Subcutaneous abdominal adipose tissue (tissue), 5 donors: ENCODE results near the gene IDH2.

ENCODE experiments used
- H3K27ac ChIP-seq: one replicate; pipeline ENCODE4 v1.7.0; 2013; ENCODE audit warnings: low read depth, mild to moderate bottlenecking, inconsistent platforms, low read length, moderate library complexity
- H3K27me3 ChIP-seq, 5 donors: one replicate each; pipeline ENCODE4 v1.7.0; 2013; ENCODE audit warnings: low read length in 5 of 5, inconsistent platforms in 1 of 5; ENCODE audit not compliant: control insufficient read depth in 5 of 5, insufficient read depth in 4 of 5
- H3K36me3 ChIP-seq, 5 donors: one replicate each; pipeline ENCODE4 v1.7.0; 2013; ENCODE audit warnings: low read length in 5 of 5; ENCODE audit not compliant: control insufficient read depth in 5 of 5, insufficient read depth in 5 of 5
- H3K4me1 ChIP-seq, 5 donors: one replicate each; pipeline ENCODE4 v1.7.0; 2013; ENCODE audit warnings: low read length in 5 of 5, mild to moderate bottlenecking in 3 of 5, moderate library complexity in 1 of 5; ENCODE audit not compliant: control insufficient read depth in 5 of 5, insufficient read depth in 5 of 5
- H3K4me3 ChIP-seq, 5 donors: one replicate each; pipeline ENCODE4 v1.7.0; 2013; ENCODE audit warnings: low read length in 5 of 5, low read depth in 1 of 5
- H3K9ac ChIP-seq, 5 donors: one replicate each; pipeline ENCODE4 v1.7.0; 2013; ENCODE audit warnings: low read length in 5 of 5, mild to moderate bottlenecking in 4 of 5, moderate library complexity in 3 of 5
- H3K9me3 ChIP-seq, 5 donors: one replicate each; pipeline ENCODE4 v1.7.0; 2013; ENCODE audit warnings: low read length in 5 of 5; ENCODE audit not compliant: control insufficient read depth in 5 of 5
- donor health status: healthy.
- donor health status: healthy.
- donor health status: healthy.
- donor health status: healthy.
- donor health status: healthy.

Gene IDH2

DNA sequence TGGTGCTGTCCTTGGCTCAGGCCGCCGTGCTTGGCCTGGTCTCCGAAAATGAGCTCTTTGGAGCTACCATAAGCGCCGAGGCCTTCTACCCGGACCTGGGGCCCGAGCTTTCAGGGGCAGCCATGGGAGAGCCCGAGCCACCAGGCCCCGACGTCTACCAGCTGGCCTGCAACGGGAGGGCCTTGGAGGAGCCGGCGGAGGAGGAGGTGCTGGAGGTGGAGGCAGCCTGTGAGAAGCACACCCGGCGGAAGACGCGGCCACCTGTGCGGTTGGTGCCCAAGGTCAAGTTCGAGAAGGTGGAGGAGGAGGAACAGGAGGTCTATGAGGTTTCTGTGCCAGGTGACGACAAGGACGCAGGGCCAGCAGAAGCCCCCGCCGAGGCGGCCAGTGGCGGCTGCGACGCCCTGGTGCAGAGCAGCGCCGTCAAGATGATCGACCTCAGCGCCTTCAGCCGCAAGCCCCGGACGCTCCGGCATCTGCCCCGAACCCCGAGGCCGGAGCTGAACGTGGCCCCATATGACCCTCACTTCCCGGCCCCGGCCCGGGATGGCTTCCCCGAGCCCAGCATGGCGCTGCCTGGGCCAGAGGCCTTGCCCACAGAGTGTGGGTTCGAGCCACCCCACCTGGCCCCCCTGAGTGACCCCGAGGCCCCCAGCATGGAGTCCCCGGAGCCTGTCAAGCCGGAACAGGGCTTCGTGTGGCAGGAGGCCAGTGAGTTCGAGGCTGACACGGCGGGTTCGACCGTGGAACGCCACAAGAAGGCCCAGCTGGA lies 34.9 kb downstream of the IDH2 start:
- H3K9ac ChIP-seq, result no peak overlapping the region
- H3K36me3 ChIP-seq, result peaks cover 0 to 20% (median 11%) of the 10 kb centered on the region in 5 donors
- no peak overlapping the region for H3K27ac ChIP-seq
- H3K9me3 ChIP-seq, result no peaks in the 10 kb centered on the region
- H3K4me3 ChIP-seq, result no peak overlapping the region
- no peaks in the 10 kb centered on the region for H3K27me3 ChIP-seq
- peaks cover 7 to 45% (median 34%) of the 10 kb centered on the region in 5 donors for H3K4me1 ChIP-seq

DNA sequence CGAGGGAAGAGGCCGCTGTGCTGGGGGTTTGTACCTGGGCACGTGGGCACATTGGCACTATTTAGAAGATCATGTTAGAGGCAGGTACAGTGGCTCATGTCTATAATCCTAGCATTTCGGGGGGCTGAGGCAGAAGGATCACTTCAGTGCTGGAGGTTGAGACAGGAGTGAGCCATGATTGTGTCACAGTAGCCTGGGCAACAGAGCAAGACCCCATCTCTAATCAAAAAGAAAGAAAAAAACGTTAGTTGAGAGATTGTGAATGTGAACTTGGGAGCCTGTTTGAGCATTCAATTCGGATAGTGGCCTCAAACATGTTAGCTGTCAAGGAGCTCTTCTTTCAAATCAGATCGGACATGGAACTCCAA lies 36.6 kb downstream of the IDH2 start:
- Histone ChIP-seq H3K27me3 (no peaks in the 10 kb centered on the region), H3K9ac (peak overlapping the region in 3 of 5 donors; percentile 11 to 55 (median 50)), H3K27ac (peak overlapping the region; percentile 57), H3K36me3 (peaks cover 0 to 20% (median 11%) of the 10 kb centered on the region in 5 donors), H3K9me3 (no peaks in the 10 kb centered on the region), H3K4me1 (peaks cover 8 to 60% (median 48%) of the 10 kb centered on the region in 5 donors), H3K4me3 (peak overlapping the region in 1 of 5 donors; percentile 37)

DNA sequence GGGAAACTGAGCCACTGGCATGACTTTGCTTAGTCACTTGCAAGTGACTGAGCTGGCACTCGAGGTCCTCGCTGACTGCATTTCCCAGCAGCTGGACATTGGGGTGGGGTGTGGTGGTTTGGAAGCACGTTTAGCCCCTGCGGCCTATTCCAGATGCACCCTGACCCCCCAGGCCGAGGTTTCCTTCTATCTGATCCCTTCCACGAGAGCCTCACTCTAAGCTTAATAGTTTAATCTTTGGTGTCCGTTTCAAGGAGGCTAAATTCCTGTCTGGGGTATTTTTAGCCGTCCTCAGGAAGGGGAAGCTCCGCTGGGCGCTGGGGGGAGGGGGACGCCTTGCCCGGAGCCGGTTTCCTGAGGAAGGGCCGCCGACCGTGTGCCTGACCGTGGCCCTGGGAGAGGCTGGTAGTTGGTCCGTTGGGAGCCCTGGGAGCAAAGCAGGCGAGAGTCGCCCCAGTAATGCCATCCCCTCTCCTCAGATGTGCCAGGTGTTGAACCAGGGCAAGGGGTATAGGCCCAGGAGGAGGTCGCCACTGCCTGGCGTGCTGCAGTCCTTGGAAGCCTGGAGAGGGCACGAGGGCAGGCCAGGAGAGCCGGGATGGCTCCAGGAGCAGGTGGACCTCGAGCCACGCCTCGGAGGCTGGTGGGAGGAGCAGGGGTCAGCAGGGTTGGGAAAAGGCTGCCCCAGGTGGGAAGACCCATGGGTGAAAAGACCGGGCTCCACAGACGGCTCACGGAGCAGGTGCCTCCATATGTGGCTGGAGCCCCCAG lies 37.2 kb downstream of the IDH2 start:
- Histone ChIP-seq H3K36me3 (peaks cover 0 to 20% (median 11%) of the 10 kb centered on the region in 5 donors), H3K4me3 (peak overlapping the region in 2 of 5 donors; percentile 26 to 37)

DNA sequence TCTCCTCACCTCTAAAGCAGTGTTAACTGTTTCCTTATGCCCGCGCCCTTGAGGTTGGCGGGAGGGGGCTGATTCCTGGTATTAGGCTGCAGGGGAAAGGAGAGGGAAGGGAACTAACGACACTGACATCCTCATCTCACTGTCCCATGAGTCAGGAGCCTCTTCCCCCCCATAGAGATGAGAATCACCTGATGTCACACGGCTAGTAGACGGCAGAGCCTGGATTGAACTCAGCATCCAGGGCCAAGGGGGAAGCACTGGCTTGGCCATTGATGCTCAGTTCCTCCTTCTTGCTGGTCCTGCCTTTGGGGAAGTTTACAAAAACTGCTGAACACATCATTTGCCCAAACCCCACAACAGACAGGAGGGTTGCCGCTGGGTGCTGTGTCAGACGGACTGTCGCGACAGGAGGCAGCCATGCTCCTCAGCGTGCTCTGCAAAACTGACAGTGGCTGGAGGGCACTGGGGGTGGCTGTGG lies 38.5 kb downstream of the IDH2 start:
- H3K27ac ChIP-seq, result peak overlapping the region; percentile 57
- no peaks in the 10 kb centered on the region for H3K27me3 ChIP-seq
- no peaks in the 10 kb centered on the region for H3K9me3 ChIP-seq
- H3K36me3 ChIP-seq, result peaks cover 0 to 20% (median 11%) of the 10 kb centered on the region in 5 donors
- H3K4me1 ChIP-seq, result peaks cover 10 to 69% (median 61%) of the 10 kb centered on the region in 5 donors
- peak overlapping the region in 1 of 5 donors; percentile 30 for H3K9ac ChIP-seq
- H3K4me3 ChIP-seq, result no peak overlapping the region

More for the DNA sequence above, 37.2 kb downstream of the IDH2 start:
- Histone ChIP-seq H3K4me1 (peaks cover 8 to 62% (median 51%) of the 10 kb centered on the region in 5 donors), H3K9ac (peak overlapping the region in 3 of 5 donors; percentile 11 to 55 (median 50)), H3K27ac (peak overlapping the region; percentile 57), H3K27me3 (no peaks in the 10 kb centered on the region), H3K9me3 (no peaks in the 10 kb centered on the region)

DNA sequence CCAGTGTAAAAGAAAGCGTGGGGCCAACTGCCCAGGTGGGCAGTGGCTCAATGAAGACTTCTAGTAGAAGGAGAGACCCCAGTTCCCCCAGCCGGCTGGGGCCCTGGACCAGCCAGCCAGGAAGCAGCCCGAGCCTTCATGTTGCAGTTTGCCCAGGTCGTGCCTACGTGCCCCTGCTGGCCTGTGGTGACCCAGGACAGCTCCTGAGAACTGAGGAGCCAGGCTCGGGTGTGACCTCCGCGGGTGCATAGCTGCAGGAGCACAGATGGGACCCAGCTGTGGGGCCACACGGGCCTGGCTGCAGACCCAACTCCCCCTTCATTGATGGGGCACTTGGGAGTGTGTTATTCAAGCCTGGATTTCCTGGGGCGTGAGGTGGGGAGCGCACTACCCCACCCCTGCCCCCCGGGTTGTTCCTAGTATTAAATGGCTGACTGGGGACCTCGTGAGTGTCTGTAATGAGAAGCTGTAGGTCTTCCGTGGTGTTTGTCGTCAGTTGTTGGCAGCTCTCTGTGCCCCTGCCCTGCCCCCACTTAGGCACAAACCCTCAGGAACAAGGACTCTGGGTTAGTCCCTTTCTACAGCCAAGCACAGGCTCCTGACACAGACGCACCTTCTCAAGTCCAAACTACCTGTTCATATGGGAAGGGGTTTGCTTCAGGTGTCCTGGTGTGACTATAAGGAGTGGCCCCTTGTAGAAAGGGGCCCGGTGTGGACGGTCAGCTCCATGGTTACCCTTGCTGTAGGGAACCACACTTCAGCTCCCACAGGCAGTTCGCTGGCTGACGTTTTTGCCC lies 39.1 kb downstream of the IDH2 start:
- peaks cover 10 to 72% (median 62%) of the 10 kb centered on the region in 5 donors for H3K4me1 ChIP-seq
- H3K9me3 ChIP-seq, result no peaks in the 10 kb centered on the region
- H3K27ac ChIP-seq, result peak overlapping the region; percentile 57
- no peaks in the 10 kb centered on the region for H3K27me3 ChIP-seq
- H3K4me3 ChIP-seq, result no peak overlapping the region
- H3K9ac ChIP-seq, result peak overlapping the region in 1 of 5 donors; percentile 30
- peaks cover 0 to 15% (median 8%) of the 10 kb centered on the region in 5 donors for H3K36me3 ChIP-seq

DNA sequence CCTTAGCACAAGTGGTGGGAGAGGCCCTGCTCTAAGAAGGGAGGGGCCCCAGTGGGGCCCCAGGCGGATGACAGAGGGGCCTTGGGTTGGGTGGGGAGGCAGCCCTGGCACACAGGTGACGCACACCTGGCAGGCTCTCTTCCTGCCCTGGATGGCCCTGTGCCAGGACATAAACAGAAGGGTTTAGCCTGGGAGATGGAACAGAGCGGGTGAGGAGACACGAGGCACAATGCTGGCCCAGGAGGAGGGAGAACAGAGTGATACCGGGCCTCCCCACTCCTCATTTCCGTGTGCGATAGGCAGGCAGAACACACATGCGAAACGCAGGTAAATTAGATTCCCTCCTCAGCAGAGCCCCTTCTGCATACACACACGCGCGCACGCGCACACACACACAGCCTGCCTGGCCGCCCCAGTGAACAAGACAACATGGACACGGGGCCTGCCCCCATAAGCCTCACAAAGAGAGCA lies 39.8 kb downstream of the IDH2 start:
- Histone ChIP-seq H3K27me3 (no peaks in the 10 kb centered on the region), H3K27ac (peak overlapping the region; percentile 57), H3K4me1 (peaks cover 10 to 78% (median 62%) of the 10 kb centered on the region in 5 donors), H3K36me3 (peaks cover 0 to 9% (median 3%) of the 10 kb centered on the region in 5 donors), H3K9ac (peak overlapping the region in 1 of 5 donors; percentile 30), H3K4me3 (no peak overlapping the region), H3K9me3 (no peaks in the 10 kb centered on the region)

DNA sequence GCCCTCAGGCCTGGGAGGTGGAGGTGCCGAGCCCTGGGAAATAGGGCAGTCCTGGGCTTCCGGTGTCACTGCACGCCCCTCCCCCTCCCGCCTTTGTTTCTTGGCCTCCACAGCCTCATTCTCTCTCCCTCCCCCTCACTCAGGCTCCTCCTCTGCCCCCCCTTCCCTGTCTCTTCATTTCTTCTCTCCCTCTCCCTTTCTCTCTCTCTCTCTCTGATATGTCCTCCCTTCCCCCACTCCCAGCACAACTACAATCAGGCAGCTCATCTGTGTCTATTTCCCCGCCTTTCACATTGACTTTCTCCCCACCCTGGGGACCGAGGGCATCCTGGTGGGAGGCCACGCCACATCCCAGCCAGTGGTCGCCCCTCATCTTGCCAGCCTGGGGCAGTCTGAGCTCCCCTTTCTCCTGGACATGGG lies 40.2 kb downstream of the IDH2 start:
- Histone ChIP-seq H3K27ac (peak overlapping the region; percentile 57), H3K27me3 (no peaks in the 10 kb centered on the region), H3K4me1 (peaks cover 10 to 78% (median 62%) of the 10 kb centered on the region in 5 donors), H3K9ac (peak overlapping the region in 1 of 5 donors; percentile 35), H3K36me3 (peaks cover 0 to 4% (median 0%) of the 10 kb centered on the region in 5 donors), H3K4me3 (peak overlapping the region in 1 of 5 donors; percentile 11), H3K9me3 (no peaks in the 10 kb centered on the region)

DNA sequence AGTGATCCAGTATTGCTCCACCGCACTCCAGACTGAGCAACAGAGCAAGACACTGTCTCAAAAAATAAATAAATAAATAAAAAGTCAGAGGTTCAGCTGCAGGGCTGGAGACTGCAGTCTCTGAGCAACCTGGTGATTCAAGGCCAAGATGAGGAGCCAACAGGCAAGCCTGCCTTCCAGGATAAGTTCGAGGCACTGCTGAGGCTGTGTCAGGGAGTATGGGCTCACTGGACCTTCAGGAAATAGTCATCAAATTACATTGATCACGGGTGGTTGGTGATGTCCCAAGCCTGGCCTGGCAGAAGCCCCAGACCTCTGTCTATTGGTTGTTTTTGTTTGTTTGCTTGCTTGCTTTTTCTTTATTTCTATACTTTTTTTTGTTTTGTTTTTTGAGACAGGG lies 41.5 kb downstream of the IDH2 start:
- no peaks in the 10 kb centered on the region for H3K9me3 ChIP-seq
- no peak overlapping the region for H3K4me3 ChIP-seq
- H3K4me1 ChIP-seq, result peaks cover 10 to 77% (median 62%) of the 10 kb centered on the region in 5 donors
- no peak overlapping the region for H3K9ac ChIP-seq
- H3K36me3 ChIP-seq, result no peaks in the 10 kb centered on the region
- H3K27me3 ChIP-seq, result no peaks in the 10 kb centered on the region
- no peak overlapping the region for H3K27ac ChIP-seq

DNA sequence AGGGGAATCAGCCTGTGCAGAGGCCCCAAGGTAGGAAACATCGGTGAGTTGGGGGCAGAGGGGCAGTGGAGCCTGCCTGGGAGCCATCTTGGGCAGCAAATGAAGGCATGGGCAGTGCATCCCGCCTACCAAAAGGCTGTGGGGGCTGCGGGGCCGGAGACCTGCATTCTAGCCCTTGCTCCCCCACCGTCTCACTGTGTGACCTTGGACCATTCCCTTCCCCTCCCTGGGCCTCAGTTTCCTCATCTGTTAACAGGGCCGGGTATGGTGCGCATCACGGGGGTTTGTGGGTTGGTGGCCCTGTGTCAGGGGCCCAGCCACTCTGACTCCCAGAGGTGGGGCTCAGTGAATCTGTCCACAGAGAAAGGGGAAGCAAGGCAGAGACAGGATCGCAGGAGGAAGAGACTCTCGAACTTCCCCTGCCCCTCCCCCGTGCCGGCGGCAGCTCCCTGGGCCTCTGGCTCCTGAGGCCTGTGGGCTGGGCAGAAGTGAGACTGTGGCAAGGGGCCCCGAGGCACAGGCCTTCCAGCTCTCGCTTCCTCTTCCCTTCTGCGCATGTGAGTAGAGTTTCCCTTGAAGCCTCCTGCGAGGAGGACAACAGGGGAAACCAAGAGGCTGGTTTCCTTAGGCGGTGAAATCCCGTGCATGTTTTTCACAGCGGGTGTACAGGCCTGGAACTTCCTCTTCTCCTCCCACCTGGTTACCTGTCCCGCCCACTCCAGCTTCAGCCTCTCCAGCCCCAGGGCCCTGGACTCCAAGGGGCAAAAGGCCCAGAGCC lies 42.9 kb downstream of the IDH2 start:
- no peaks in the 10 kb centered on the region for H3K9me3 ChIP-seq
- H3K9ac ChIP-seq, result peak overlapping the region in 1 of 5 donors; percentile 17
- H3K4me3 ChIP-seq, result no peak overlapping the region
- no peak overlapping the region for H3K27ac ChIP-seq
- H3K27me3 ChIP-seq, result no peaks in the 10 kb centered on the region
- no peaks in the 10 kb centered on the region for H3K36me3 ChIP-seq
- peaks cover 6 to 68% (median 50%) of the 10 kb centered on the region in 5 donors for H3K4me1 ChIP-seq
